Endothelial cell of umbilical vein (primary cell): ENCODE measurements around the gene PDK2.
A peak's percentile ranks its signal among the peaks of the same experiment; 100 is the strongest.

ENCODE experiments used
- CTCF ChIP-seq, 2 donors: IDR thresholded peaks; 1 replicate in 1 of 2; 2 replicates in 1 of 2; pipeline ENCODE4 v1.5.1; 2011; ENCODE audit warnings: low read length in 2 of 2, mild to moderate bottlenecking in 2 of 2, moderate library complexity in 2 of 2, control low read depth in 1 of 2, inconsistent platforms in 1 of 2, low read depth in 1 of 2; ENCODE audit not compliant: insufficient read depth in 1 of 2; ENCODE audit errors: extremely low read depth in 1 of 2
- EZH2 ChIP-seq: IDR thresholded peaks from 2 replicates; pipeline ENCODE4 v1.6.1; 2012; ENCODE audit warnings: borderline replicate concordance, low read depth, mild to moderate bottlenecking, moderate library complexity, low read length, inconsistent platforms; ENCODE audit not compliant: severe bottlenecking
- FOS ChIP-seq: IDR thresholded peaks from 2 replicates; pipeline ENCODE4 v1.6.1; 2011; ENCODE audit warnings: mild to moderate bottlenecking, low read length, moderate library complexity, borderline replicate concordance; ENCODE audit not compliant: insufficient read depth
- GATA2 ChIP-seq: IDR thresholded peaks from 2 replicates; pipeline ENCODE4 v1.7.0; 2011; ENCODE audit warnings: low read depth, mild to moderate bottlenecking, moderate library complexity, mixed read lengths, low read length; ENCODE audit not compliant: insufficient read length, insufficient read depth
- JUN ChIP-seq: IDR thresholded peaks from 2 replicates; pipeline ENCODE4 v1.6.1; 2011; ENCODE audit warnings: borderline replicate concordance, low read depth; ENCODE audit not compliant: insufficient read length, insufficient read depth
- MYC ChIP-seq: IDR thresholded peaks from one replicate; pipeline ENCODE4 v1.6.1; 2011; ENCODE audit warnings: mild to moderate bottlenecking, low read depth, low read length
- POLR2A ChIP-seq: IDR thresholded peaks from 2 replicates; pipeline ENCODE4 v1.6.1; 2012; ENCODE audit warnings: low read depth, mild to moderate bottlenecking, control low read depth, low read length
- POLR2AphosphoS5 ChIP-seq: IDR thresholded peaks from 2 replicates; pipeline ENCODE4 v1.6.1; 2012; ENCODE audit warnings: low read depth, mild to moderate bottlenecking, control low read depth, low read length, moderate library complexity; ENCODE audit not compliant: insufficient read depth
- TF ChIP-seq, protein P1 (sequence below): IDR thresholded peaks from 2 replicates; pipeline ENCODE4 v1.6.1; 2011; ENCODE audit not compliant: insufficient read depth, insufficient read length

GRCh38 chr17:50081757-50082156 is 13.4 kb upstream of the PDK2 start:
- no peak for TF ChIP-seq CTCF (IDR thresholded peaks at IDR 0.05; ENCODE audit: extremely low read depth in 1 of 2, insufficient read depth in 1 of 2, low read depth in 1 of 2, low read length in 2 of 2)
- TF ChIP-seq POLR2A: no peak
- no peak for TF ChIP-seq POLR2AphosphoS5
- no peak for TF ChIP-seq EZH2
- TF ChIP-seq, protein P1, sequence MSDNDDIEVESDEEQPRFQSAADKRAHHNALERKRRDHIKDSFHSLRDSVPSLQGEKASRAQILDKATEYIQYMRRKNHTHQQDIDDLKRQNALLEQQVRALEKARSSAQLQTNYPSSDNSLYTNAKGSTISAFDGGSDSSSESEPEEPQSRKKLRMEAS: no peak
- TF ChIP-seq MYC: no peak
- no peak for TF ChIP-seq FOS
- TF ChIP-seq JUN: peak; percentile 17
- no peak for TF ChIP-seq GATA2
